ENCODE measurements around the gene APBB2. TPM values are rescaled to one million over a fixed set of nuclear protein-coding genes. Genes with fewer than 3 reads are reported as not detected.

The APBB2 gene
- total RNA-seq, 1 experiment from 2014 or later = 49.0 TPM

GRCh38 chr4:40850496-40850895, 363.8 kb downstream of the APBB2 start:
- no peak for DNase-seq (ENCODE audit: low spot score)
- TF ChIP-seq SMAD4 (CRISPR knock-in tag; IDR thresholded peaks at IDR 0.05) = no peak
- no peak for TF ChIP-seq ATF1 (CRISPR knock-in tag; IDR thresholded peaks at IDR 0.05)
- no peak for TF ChIP-seq ZNF416 (CRISPR knock-in tag; IDR thresholded peaks at IDR 0.05)
- TF ChIP-seq PRRX2 (CRISPR knock-in tag; IDR thresholded peaks at IDR 0.05) = no peak
- no peak for TF ChIP-seq E2F1 (CRISPR knock-in tag; IDR thresholded peaks at IDR 0.05)
- H3K27ac Mint-ChIP-seq = no peak overlapping the region
- POLR2A ChIA-PET = no interaction called here
- no peak overlapping the region for H3K4me3 Mint-ChIP-seq
- peaks cover 40% of the 10 kb centered on the region for H3K4me1 Mint-ChIP-seq
- H3K36me3 Mint-ChIP-seq = peaks cover 13% of the 10 kb centered on the region; the same call in 1 of the 2 replicates
- ATAC-seq = no peak
- CTCF ChIA-PET = interaction anchor here (2.5 to 3.4 kb wide), 2 partner anchors 9 to 47 kb away, joined by 14 to 22 read pairs; no protein-coding TSS in a partner anchor
- H3K27me3 Mint-ChIP-seq (ENCODE audit: low read depth) = no peaks in the 10 kb centered on the region
- no peaks in the 10 kb centered on the region for H3K9me3 Mint-ChIP-seq

GRCh38 chr4:40848940-40849339, 365.4 kb downstream of the APBB2 start:
- TF ChIP-seq KAT7 (CRISPR knock-in tag; IDR thresholded peaks at IDR 0.05; ENCODE audit: borderline replicate concordance) (no peak), PREB (CRISPR knock-in tag; IDR thresholded peaks at IDR 0.05; ENCODE audit: borderline replicate concordance) (no peak), ZNF396 (CRISPR knock-in tag; IDR thresholded peaks at IDR 0.05; ENCODE audit: borderline replicate concordance) (no peak), ZNF138 (CRISPR knock-in tag; conservative IDR thresholded peaks at IDR 0.05) (no peak), PRRX2 (CRISPR knock-in tag; IDR thresholded peaks at IDR 0.05) (no peak)
- H3K36me3 Mint-ChIP-seq = peaks cover 10% of the 10 kb centered on the region; the same call in 1 of the 2 replicates
- ChIA-PET POLR2A (interaction anchor here (0.6 kb wide), 1 partner anchor 15 kb away, joined by 3 read pairs; no protein-coding TSS in a partner anchor), CTCF (interaction anchor here (0.6 to 3.4 kb wide), 8 partner anchors 8 to 365 kb away, joined by 3 to 22 read pairs (median 4); partner anchors contain the start of gene APBB2)
- peak overlapping the region; percentile 52; the same call in 1 of the 2 replicates for H3K27ac Mint-ChIP-seq
- no peak for DNase-seq (ENCODE audit: low spot score)
- no peaks in the 10 kb centered on the region for H3K27me3 Mint-ChIP-seq (ENCODE audit: low read depth)
- H3K4me3 Mint-ChIP-seq = no peak overlapping the region
- ATAC-seq = no peak
- peaks cover 38% of the 10 kb centered on the region for H3K4me1 Mint-ChIP-seq
- H3K9me3 Mint-ChIP-seq = no peaks in the 10 kb centered on the region

- Mint-ChIP-seq H3K4me3 (no peak overlapping the region), H3K27ac (peak overlapping the region; percentile 47), H3K36me3 (peaks cover 5% of the 10 kb centered on the region; the same call in 1 of the 2 replicates), H3K27me3 (ENCODE audit: low read depth) (no peaks in the 10 kb centered on the region), H3K9me3 (no peaks in the 10 kb centered on the region), H3K4me1 (peaks cover 38% of the 10 kb centered on the region)
- CTCF ChIA-PET = interaction anchor here (0.6 to 3.4 kb wide), 5 partner anchors 8 to 366 kb away, joined by 3 to 22 read pairs (median 5); partner anchors contain the start of gene APBB2
- POLR2A ChIA-PET = interaction anchor here (0.6 kb wide), 1 partner anchor 16 kb away, joined by 3 read pairs; no protein-coding TSS in a partner anchor
- DNase-seq (ENCODE audit: low spot score) (no peak), ATAC-seq (peak; percentile 74)
- no peak for TF ChIP-seq SMAD3 (CRISPR knock-in tag; IDR thresholded peaks at IDR 0.05; ENCODE audit: borderline replicate concordance)
- TF ChIP-seq GABPB1 (CRISPR knock-in tag; IDR thresholded peaks at IDR 0.05) = no peak
- TF ChIP-seq CDX4 (CRISPR knock-in tag; IDR thresholded peaks at IDR 0.05; ENCODE audit: borderline replicate concordance) = no peak
- TF ChIP-seq HMGA2 (CRISPR knock-in tag; IDR thresholded peaks at IDR 0.05) = no peak
- TF ChIP-seq OVOL2 (CRISPR knock-in tag; IDR thresholded peaks at IDR 0.05; ENCODE audit: borderline replicate concordance) = no peak
- TF ChIP-seq ELF4 (CRISPR knock-in tag; IDR thresholded peaks at IDR 0.05; ENCODE audit: low read depth) = no peak
- TF ChIP-seq NFE2L1 (CRISPR knock-in tag; IDR thresholded peaks at IDR 0.05) = no peak
- TF ChIP-seq E2F4 (CRISPR knock-in tag; IDR thresholded peaks at IDR 0.05; ENCODE audit: borderline replicate concordance, low read depth) = no peak
- TF ChIP-seq ATF3 (CRISPR knock-in tag; conservative IDR thresholded peaks at IDR 0.05) = no peak
- TF ChIP-seq NR1H2 (CRISPR knock-in tag; IDR thresholded peaks at IDR 0.05) = no peak
- no peak for TF ChIP-seq HMGXB4 (CRISPR knock-in tag; IDR thresholded peaks at IDR 0.05)
- no peak for TF ChIP-seq ERG (CRISPR knock-in tag; IDR thresholded peaks at IDR 0.05)
Observed at GRCh38 chr4:40848251-40848650, 366.1 kb downstream of the APBB2 start.
